ENCODE results near the gene NRG2. TPM values are rescaled to one million over a fixed set of nuclear protein-coding genes. Genes with fewer than 3 reads are reported as not detected.

The NRG2 gene
- total and polyA plus RNA-seq, 2 donors (not counting 3 experiments of a cell fraction or from before 2014, with no cell fraction given): 0.26 to 0.42 TPM

DNA sequence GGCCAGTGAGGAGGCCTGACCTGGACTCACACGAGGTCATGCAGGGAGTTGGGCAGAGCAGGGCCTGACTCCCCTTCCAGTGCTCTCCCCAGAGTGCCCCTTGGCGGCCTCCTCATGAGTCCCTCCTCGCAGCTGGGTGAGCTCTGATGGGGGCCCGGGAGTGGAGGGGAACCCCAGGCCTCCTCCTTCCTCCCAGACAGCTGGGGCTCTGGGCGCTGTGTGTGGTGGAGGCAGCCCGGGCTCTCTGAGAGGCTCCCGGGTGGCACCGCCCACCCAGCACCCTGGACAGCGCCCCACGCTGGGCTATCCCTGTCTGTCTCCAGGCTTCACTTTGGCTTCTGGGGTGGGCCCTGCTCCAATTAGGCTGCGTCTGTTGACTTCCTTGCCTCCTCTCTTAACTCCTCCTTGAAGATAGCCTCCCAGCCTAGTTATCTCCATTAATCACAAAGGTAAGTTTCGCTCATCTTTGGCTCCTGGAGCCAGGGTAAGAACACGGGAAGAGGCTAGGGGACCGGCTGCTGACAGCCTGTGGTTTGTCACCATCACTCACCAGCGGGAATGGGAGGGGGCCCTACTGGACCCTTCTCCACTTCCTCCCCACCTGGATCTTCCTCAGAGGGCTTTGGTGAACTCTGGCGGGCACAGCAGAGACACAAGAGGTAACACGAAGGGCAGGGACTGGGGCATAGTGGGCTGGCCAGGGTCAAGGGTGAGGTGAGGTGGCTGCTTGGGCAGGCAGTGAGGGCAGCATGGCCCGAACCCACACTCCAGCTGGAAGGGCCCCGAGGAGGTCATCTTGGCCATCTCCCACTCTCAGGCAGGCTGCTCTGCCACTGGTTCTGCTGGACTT lies 234.4 kb downstream of the NRG2 start:
- Histone ChIP-seq H2AFZ (ENCODE audit: low read depth, low read length) (no peak overlapping the region), H3K27ac (ENCODE audit: insufficient read depth, low read depth, low read length) (no peak overlapping the region), H3K9ac (replicated peaks; ENCODE audit: extremely low read depth, insufficient read depth, low read length) (no peak overlapping the region), H3K4me2 (ENCODE audit: insufficient read depth, low read length) (no peak overlapping the region), H3K4me3 (replicated peaks in 1 of 3; ENCODE audit: insufficient read depth in 1 of 3, low read depth in 1 of 3, low read length in 3 of 3) (no peak overlapping the region), H3K4me1 (ENCODE audit: control insufficient read depth, extremely low read depth, insufficient read depth, low read length) (no peaks in the 10 kb centered on the region), H3K9me3 (replicated peaks; ENCODE audit: control insufficient read depth, insufficient read depth, low read length) (no peaks in the 10 kb centered on the region), H3K36me3 (ENCODE audit: control insufficient read depth in 2 of 2, extremely low read depth in 1 of 2, insufficient read depth in 2 of 2, low read length in 2 of 2) (no peaks in the 10 kb centered on the region), H3K9me1 (replicated peaks; ENCODE audit: control insufficient read depth, extremely low read depth, insufficient read depth, low read length) (no peaks in the 10 kb centered on the region), H3K79me2 (ENCODE audit: control insufficient read depth, insufficient read depth, low read length) (no peaks in the 10 kb centered on the region), H3K27me3 (ENCODE audit: control insufficient read depth in 2 of 2, insufficient read depth in 2 of 2, low read length in 2 of 2) (no peaks in the 10 kb centered on the region), H4K20me1 (replicated peaks; ENCODE audit: control insufficient read depth, extremely low read depth, insufficient read depth, low read length) (no peaks in the 10 kb centered on the region)
- POLR2A ChIA-PET: no interaction called here
- intact Hi-C loops (cut with micrococcal nuclease) (no loop called here), dilution Hi-C loops (cut with MboI; ENCODE audit: extremely low pct_ligation_motif_present, low sequenced_read_pairs) (no loop called here)
- BruUV-seq (replicated peaks): no TSS peak
- DNase-seq (ENCODE audit: low read depth, low spot score) (peak; percentile 13), FAIRE-seq (peak; percentile 15)
- CTCF ChIA-PET: interaction anchor here (3.9 kb wide), 1 partner anchor 21 kb away, joined by 27 read pairs; no protein-coding TSS in a partner anchor
- TF ChIP-seq GATA2 (IDR thresholded peaks at IDR 0.05; ENCODE audit: insufficient read depth, insufficient read length, low read depth, low read length): no peak
- TF ChIP-seq, protein P1, sequence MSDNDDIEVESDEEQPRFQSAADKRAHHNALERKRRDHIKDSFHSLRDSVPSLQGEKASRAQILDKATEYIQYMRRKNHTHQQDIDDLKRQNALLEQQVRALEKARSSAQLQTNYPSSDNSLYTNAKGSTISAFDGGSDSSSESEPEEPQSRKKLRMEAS (IDR thresholded peaks at IDR 0.05; ENCODE audit: insufficient read depth, insufficient read length): no peak
- TF ChIP-seq POLR2AphosphoS5 (IDR thresholded peaks at IDR 0.05; ENCODE audit: insufficient read depth, low read depth, low read length): no peak

DNA sequence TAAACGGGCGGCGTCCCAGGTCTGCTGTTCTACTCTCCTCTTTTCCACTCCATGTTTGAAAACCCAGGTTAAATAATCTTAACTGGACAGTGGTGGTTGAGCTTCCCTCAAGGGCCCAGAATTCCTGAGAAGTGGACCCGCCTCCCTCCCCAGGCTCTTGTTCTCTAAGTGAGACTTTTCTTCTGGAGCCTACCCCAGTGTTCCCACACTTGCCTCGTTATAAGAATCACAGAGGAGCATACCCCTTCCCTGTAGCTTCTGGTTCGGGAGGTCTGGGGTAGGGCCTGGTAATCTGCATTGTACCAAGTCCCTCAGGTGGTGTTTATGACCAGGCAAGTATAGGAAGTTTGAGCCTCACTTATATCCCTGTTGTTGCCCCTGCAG lies 235.5 kb downstream of the NRG2 start:
- ChIA-PET POLR2A (no interaction called here), CTCF (interaction anchor here (1.0 to 3.9 kb wide), 2 partner anchors 20 to 161 kb away, joined by 3 to 27 read pairs; no protein-coding TSS in a partner anchor)
- no peak for DNase-seq (ENCODE audit: low read depth, low spot score)
- Histone ChIP-seq H3K79me2 (ENCODE audit: control insufficient read depth, insufficient read depth, low read length) (no peaks in the 10 kb centered on the region), H4K20me1 (replicated peaks; ENCODE audit: control insufficient read depth, extremely low read depth, insufficient read depth, low read length) (no peaks in the 10 kb centered on the region), H3K9me3 (replicated peaks; ENCODE audit: control insufficient read depth, insufficient read depth, low read length) (no peaks in the 10 kb centered on the region), H3K36me3 (ENCODE audit: control insufficient read depth in 2 of 2, extremely low read depth in 1 of 2, insufficient read depth in 2 of 2, low read length in 2 of 2) (no peaks in the 10 kb centered on the region), H3K27ac (ENCODE audit: insufficient read depth, low read depth, low read length) (no peak overlapping the region), H3K9ac (replicated peaks; ENCODE audit: extremely low read depth, insufficient read depth, low read length) (no peak overlapping the region), H3K4me1 (ENCODE audit: control insufficient read depth, extremely low read depth, insufficient read depth, low read length) (no peaks in the 10 kb centered on the region), H3K27me3 (ENCODE audit: control insufficient read depth in 2 of 2, insufficient read depth in 2 of 2, low read length in 2 of 2) (no peaks in the 10 kb centered on the region), H2AFZ (ENCODE audit: low read depth, low read length) (no peak overlapping the region), H3K4me3 (replicated peaks in 1 of 3; ENCODE audit: insufficient read depth in 1 of 3, low read depth in 1 of 3, low read length in 3 of 3) (no peak overlapping the region), H3K4me2 (ENCODE audit: insufficient read depth, low read length) (no peak overlapping the region), H3K9me1 (replicated peaks; ENCODE audit: control insufficient read depth, extremely low read depth, insufficient read depth, low read length) (no peaks in the 10 kb centered on the region)
- FAIRE-seq: no peak
- TF ChIP-seq EZH2 (IDR thresholded peaks at IDR 0.05; ENCODE audit: borderline replicate concordance, low read depth, low read length, severe bottlenecking): no peak
- TF ChIP-seq, protein P1 (IDR thresholded peaks at IDR 0.05; ENCODE audit: insufficient read depth, insufficient read length): no peak
- no peak for TF ChIP-seq MYC (IDR thresholded peaks at IDR 0.05; ENCODE audit: low read depth, low read length)
- no TSS peak for BruUV-seq (replicated peaks)
- intact Hi-C loops (cut with micrococcal nuclease): no loop called here
- dilution Hi-C loops (cut with MboI; ENCODE audit: extremely low pct_ligation_motif_present, low sequenced_read_pairs): no loop called here

All from endothelial cell of umbilical vein (primary cell).